ENCODE data around the gene BCAR1. TPM values are rescaled to one million over a fixed set of nuclear protein-coding genes. Genes with fewer than 3 reads are reported as not detected.
"Not testable (repeated sequence)": the region's sequence is repeated elsewhere in the genome, so short reads cannot be mapped to it uniquely, and the experiment has no call there.

The BCAR1 gene
- total RNA-seq, 1 donor from 2014 or later: 19.3 TPM

DNA sequence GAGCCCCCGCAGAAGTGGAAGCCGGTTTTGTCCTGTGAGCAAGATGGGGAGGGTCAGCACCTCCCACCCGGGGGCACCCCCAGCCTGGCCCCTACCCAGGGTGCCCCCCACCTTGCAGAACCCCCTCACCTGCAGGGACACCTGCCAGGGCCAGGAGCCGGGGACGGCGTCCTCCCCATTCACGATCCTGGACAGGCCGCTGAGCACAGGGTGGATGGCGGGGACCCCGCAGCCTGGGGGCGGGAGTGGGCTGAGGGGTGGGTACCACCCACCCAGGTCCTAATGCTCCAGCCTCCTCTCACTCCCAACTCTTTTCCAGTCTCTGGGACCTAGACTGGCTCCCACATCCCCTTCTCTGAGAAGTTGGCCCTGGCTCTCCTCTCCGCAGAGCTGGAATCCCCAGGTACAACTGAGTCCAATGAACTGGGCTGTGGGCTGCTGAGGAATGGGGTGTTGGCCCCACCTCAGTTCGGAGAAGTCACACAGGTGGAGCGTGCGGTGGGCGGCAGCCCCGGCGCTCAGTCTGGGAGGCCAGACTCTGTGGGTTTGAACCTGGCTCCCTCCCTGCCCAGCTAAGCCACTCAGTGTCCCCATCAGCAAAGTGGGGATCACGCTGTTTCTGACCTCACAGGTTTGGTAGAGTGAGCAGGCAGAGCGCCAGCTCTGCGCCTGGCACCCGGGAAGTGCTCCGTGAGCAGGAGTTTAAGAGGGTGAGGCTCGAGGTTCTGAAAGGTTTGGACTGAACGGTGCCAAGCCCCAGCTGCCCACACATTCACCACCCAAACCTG lies 45.3 kb downstream of the BCAR1 start:
- H3K4me3 ChIP-seq (ENCODE audit: low read length in 3 of 3); H3K9me3 ChIP-seq (ENCODE audit: control insufficient read depth in 3 of 3, low read length in 3 of 3); H3K36me3 ChIP-seq (ENCODE audit: control insufficient read depth in 3 of 3, insufficient read depth in 3 of 3, low read length in 3 of 3); H3K27ac ChIP-seq (ENCODE audit: low read depth, low read length); H3K9ac ChIP-seq (ENCODE audit: low read depth in 1 of 3, low read length in 3 of 3); H3K27me3 ChIP-seq (ENCODE audit: control insufficient read depth in 3 of 3, insufficient read depth in 3 of 3, low read length in 3 of 3); H3K4me1 ChIP-seq (ENCODE audit: control insufficient read depth in 3 of 3, insufficient read depth in 3 of 3, low read length in 3 of 3): not testable (repeated sequence)

DNA sequence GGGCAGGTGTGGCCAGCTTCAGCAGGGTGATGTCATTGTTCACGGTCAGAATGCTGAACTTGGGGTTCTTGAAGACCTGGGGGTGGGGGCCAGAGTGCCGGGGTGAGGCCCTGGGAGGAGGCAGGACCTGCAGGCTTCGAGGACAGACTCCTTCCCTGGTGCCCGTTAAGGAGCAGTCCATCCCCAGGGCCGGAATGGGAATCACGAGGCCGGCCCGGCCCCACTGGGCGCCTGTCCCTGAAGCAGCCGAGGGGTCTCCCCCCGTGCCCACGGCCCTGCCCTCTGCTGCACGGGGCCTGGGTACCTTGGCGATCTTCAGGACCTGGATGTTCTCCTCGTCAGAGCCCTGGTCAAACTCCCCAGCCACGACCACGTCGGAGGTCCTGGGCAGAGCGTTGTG lies 46.0 kb downstream of the BCAR1 start:
- H3K27ac ChIP-seq (ENCODE audit: low read depth, low read length); H3K4me3 ChIP-seq (ENCODE audit: low read length in 3 of 3); H3K36me3 ChIP-seq (ENCODE audit: control insufficient read depth in 3 of 3, insufficient read depth in 3 of 3, low read length in 3 of 3); H3K9ac ChIP-seq (ENCODE audit: low read depth in 1 of 3, low read length in 3 of 3); H3K9me3 ChIP-seq (ENCODE audit: control insufficient read depth in 3 of 3, low read length in 3 of 3); H3K27me3 ChIP-seq (ENCODE audit: control insufficient read depth in 3 of 3, insufficient read depth in 3 of 3, low read length in 3 of 3); H3K4me1 ChIP-seq (ENCODE audit: control insufficient read depth in 3 of 3, insufficient read depth in 3 of 3, low read length in 3 of 3): not testable (repeated sequence)

DNA sequence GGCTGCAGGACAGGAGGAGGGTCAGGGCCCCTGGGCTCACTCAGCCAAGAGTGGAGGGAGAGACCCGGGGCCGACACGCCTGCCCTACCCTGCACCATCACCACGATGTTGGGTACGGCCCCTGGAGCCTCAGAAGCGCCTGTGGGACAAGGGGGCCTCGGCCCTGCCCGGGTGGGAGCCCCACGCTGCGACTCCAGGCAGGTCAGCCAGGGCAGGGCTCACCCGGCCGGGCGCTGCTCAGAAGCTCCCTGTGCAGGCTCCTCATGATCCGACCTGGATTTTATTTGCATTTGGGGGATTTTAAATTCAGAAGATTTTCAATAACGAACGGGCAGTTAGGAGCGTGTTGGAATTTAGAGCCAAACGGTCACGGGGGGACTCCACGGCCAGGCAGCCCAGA lies 46.5 kb downstream of the BCAR1 start:
- not testable (repeated sequence) for H3K4me3 ChIP-seq (ENCODE audit: low read length in 3 of 3); H3K9ac ChIP-seq (ENCODE audit: low read depth in 1 of 3, low read length in 3 of 3); H3K27me3 ChIP-seq (ENCODE audit: control insufficient read depth in 3 of 3, insufficient read depth in 3 of 3, low read length in 3 of 3); H3K4me1 ChIP-seq (ENCODE audit: control insufficient read depth in 3 of 3, insufficient read depth in 3 of 3, low read length in 3 of 3); H3K36me3 ChIP-seq (ENCODE audit: control insufficient read depth in 3 of 3, insufficient read depth in 3 of 3, low read length in 3 of 3); H3K9me3 ChIP-seq (ENCODE audit: control insufficient read depth in 3 of 3, low read length in 3 of 3); H3K27ac ChIP-seq (ENCODE audit: low read depth, low read length)

DNA sequence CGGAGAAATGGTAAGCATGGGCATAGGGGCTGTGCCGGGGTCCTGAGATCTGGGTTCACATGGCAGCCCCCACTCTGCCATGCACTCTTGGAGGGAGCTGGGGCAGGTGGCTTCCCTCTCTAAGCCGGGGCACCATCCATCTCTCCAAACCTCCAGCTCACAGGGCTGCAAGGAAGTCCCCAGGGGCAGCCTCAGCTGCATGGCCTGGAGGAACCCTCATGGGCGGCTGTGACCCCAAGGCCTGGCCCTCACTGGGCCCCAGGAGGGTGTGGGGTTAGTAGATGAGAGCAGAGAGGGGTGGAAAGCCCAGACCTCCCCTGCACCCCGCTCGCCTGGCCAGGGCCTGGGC lies 47.0 kb downstream of the BCAR1 start:
- Histone ChIP-seq H3K9me3 (ENCODE audit: control insufficient read depth in 3 of 3, low read length in 3 of 3) (no peaks in the 10 kb centered on the region), H3K27ac (ENCODE audit: low read depth, low read length) (no peak overlapping the region), H3K4me3 (ENCODE audit: low read length in 3 of 3) (no peak overlapping the region), H3K9ac (ENCODE audit: low read depth in 1 of 3, low read length in 3 of 3) (no peak overlapping the region), H3K36me3 (ENCODE audit: control insufficient read depth in 3 of 3, insufficient read depth in 3 of 3, low read length in 3 of 3) (no peaks in the 10 kb centered on the region), H3K27me3 (ENCODE audit: control insufficient read depth in 3 of 3, insufficient read depth in 3 of 3, low read length in 3 of 3) (no peaks in the 10 kb centered on the region), H3K4me1 (ENCODE audit: control insufficient read depth in 3 of 3, insufficient read depth in 3 of 3, low read length in 3 of 3) (peaks cover 0 to 4% (median 2%) of the 10 kb centered on the region in 3 donors)

DNA sequence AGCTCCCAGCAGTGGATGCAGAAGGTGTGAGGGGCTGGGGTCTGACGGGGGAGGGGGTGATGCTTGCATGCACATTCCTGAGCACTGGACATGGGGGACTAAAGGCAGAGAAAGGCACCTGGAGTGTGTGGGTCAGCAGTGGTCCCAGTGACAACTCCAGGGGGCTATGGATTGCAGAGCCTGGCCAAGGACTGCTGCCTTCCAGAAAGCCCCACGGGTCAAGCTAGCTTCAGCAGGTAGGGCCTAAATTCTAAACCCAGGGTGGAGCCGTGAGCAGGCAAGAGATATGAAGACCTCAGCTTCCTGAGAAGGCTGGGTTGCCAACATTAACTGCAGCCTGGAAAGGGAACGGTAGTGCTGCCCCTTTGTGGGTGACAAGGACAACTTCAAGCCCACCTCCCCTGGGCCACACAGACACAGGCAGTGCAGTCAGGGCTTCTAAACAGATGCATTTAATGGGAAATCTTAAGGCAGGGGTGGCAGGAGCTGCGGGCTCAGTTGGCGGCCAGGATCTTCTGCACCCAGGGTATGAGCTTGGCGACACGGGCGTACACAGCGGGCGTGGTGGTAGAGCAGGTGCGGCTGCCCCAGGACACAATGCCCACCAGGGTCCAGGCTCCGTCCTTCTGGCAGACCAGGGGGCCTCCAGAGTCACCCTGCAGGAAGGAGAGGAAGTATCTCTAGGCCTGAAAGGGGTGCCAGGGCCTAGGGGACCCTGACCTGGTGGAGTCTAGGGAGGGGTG lies 47.6 kb downstream of the BCAR1 start:
- H3K27ac ChIP-seq (ENCODE audit: low read depth, low read length): no peak overlapping the region
- no peak overlapping the region for H3K4me3 ChIP-seq (ENCODE audit: low read length in 3 of 3)
- no peaks in the 10 kb centered on the region for H3K36me3 ChIP-seq (ENCODE audit: control insufficient read depth in 3 of 3, insufficient read depth in 3 of 3, low read length in 3 of 3)
- no peaks in the 10 kb centered on the region for H3K9me3 ChIP-seq (ENCODE audit: control insufficient read depth in 3 of 3, low read length in 3 of 3)
- H3K27me3 ChIP-seq (ENCODE audit: control insufficient read depth in 3 of 3, insufficient read depth in 3 of 3, low read length in 3 of 3): no peaks in the 10 kb centered on the region
- H3K4me1 ChIP-seq (ENCODE audit: control insufficient read depth in 3 of 3, insufficient read depth in 3 of 3, low read length in 3 of 3): peaks cover 0 to 4% (median 3%) of the 10 kb centered on the region in 3 donors
- no peak overlapping the region for H3K9ac ChIP-seq (ENCODE audit: low read depth in 1 of 3, low read length in 3 of 3)

DNA sequence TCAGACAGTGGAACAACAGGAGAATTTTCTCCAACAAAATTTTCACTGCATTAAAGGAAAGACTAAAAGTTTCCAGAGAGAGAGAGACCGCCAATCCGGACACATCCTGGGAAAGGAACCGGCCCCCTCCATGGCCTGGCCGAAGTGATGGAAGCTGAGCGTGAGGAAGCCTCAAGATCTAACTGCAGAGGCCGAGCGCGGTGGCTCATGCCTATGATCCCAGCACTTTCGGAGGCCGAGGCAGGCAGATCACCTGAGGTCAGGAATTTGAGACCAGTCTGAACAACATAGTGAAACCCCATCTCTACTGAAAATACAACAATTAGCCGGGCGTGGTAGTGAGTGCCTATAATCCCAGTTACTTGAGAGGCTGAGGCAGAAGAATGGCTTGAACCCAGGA lies 48.3 kb downstream of the BCAR1 start:
- H3K9ac ChIP-seq (ENCODE audit: low read depth in 1 of 3, low read length in 3 of 3): no peak overlapping the region
- H3K27me3 ChIP-seq (ENCODE audit: control insufficient read depth in 3 of 3, insufficient read depth in 3 of 3, low read length in 3 of 3): peaks cover 4% of the 10 kb centered on the region in 3 donors
- no peak overlapping the region for H3K4me3 ChIP-seq (ENCODE audit: low read length in 3 of 3)
- no peaks in the 10 kb centered on the region for H3K36me3 ChIP-seq (ENCODE audit: control insufficient read depth in 3 of 3, insufficient read depth in 3 of 3, low read length in 3 of 3)
- no peaks in the 10 kb centered on the region for H3K9me3 ChIP-seq (ENCODE audit: control insufficient read depth in 3 of 3, low read length in 3 of 3)
- H3K27ac ChIP-seq (ENCODE audit: low read depth, low read length): no peak overlapping the region
- peaks cover 0 to 4% (median 3%) of the 10 kb centered on the region in 3 donors for H3K4me1 ChIP-seq (ENCODE audit: control insufficient read depth in 3 of 3, insufficient read depth in 3 of 3, low read length in 3 of 3)

DNA sequence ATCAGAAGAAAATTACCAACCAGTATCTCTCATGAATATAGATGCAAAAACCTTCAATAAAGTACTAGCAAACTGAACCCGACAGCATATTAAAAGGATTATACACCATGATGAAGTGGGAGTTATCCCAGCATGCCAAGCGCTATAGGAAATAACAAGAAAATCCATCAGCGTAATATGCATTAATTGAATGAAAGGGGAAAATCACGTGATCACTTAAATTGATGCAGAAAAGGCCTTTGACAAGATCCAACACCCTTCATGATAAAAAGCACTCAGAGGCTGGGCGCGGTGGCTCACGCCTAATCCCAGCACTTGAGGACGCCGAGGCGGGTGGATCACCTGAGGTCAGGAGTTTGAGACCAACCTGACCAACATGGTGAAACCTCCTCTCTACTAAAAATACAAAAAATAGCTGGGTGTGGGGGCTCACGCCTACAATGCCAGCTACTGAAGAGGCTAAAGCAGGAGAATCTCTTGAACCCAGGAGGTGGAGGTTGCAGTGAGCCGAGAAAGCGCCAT lies 49.3 kb downstream of the BCAR1 start:
- Histone ChIP-seq H3K9ac (ENCODE audit: low read depth in 1 of 3, low read length in 3 of 3) (no peak overlapping the region), H3K27ac (ENCODE audit: low read depth, low read length) (no peak overlapping the region), H3K9me3 (ENCODE audit: control insufficient read depth in 3 of 3, low read length in 3 of 3) (no peaks in the 10 kb centered on the region), H3K4me1 (ENCODE audit: control insufficient read depth in 3 of 3, insufficient read depth in 3 of 3, low read length in 3 of 3) (peaks cover 0 to 4% (median 3%) of the 10 kb centered on the region in 3 donors), H3K27me3 (ENCODE audit: control insufficient read depth in 3 of 3, insufficient read depth in 3 of 3, low read length in 3 of 3) (peaks cover 12 to 14% (median 14%) of the 10 kb centered on the region in 3 donors), H3K4me3 (ENCODE audit: low read length in 3 of 3) (no peak overlapping the region), H3K36me3 (ENCODE audit: control insufficient read depth in 3 of 3, insufficient read depth in 3 of 3, low read length in 3 of 3) (no peaks in the 10 kb centered on the region)

DNA sequence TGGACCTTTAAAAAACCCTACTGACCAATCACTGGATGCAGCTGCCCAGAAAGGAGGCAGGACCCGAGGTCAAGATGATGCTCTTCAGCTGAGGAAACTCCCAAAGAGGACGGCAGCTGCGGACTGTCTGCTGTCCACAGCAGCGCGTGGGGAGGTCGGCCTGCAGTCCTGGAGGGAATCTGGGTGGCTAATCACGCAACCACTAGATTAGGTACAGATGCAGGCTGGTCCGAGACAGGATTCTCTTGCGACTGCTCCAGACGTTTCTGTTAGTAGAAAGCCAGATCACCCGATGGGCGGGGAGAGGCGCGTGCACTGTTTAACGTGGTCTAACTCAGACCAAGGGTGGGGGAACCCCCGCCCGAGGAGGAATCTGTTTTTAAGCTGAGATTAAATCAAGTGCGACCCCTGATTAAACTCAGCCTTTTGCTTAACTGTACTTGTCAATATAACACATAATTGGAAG lies 53.3 kb downstream of the BCAR1 start:
- peak overlapping the region in 1 of 3 donors; percentile 16 for H3K9ac ChIP-seq (ENCODE audit: low read depth in 1 of 3, low read length in 3 of 3)
- H3K4me3 ChIP-seq (ENCODE audit: low read length in 3 of 3): no peak overlapping the region
- peaks cover 21 to 28% (median 25%) of the 10 kb centered on the region in 3 donors for H3K27me3 ChIP-seq (ENCODE audit: control insufficient read depth in 3 of 3, insufficient read depth in 3 of 3, low read length in 3 of 3)
- peaks cover 0 to 4% (median 3%) of the 10 kb centered on the region in 3 donors for H3K4me1 ChIP-seq (ENCODE audit: control insufficient read depth in 3 of 3, insufficient read depth in 3 of 3, low read length in 3 of 3)
- no peaks in the 10 kb centered on the region for H3K9me3 ChIP-seq (ENCODE audit: control insufficient read depth in 3 of 3, low read length in 3 of 3)
- H3K36me3 ChIP-seq (ENCODE audit: control insufficient read depth in 3 of 3, insufficient read depth in 3 of 3, low read length in 3 of 3): no peaks in the 10 kb centered on the region
- no peak overlapping the region for H3K27ac ChIP-seq (ENCODE audit: low read depth, low read length)

DNA sequence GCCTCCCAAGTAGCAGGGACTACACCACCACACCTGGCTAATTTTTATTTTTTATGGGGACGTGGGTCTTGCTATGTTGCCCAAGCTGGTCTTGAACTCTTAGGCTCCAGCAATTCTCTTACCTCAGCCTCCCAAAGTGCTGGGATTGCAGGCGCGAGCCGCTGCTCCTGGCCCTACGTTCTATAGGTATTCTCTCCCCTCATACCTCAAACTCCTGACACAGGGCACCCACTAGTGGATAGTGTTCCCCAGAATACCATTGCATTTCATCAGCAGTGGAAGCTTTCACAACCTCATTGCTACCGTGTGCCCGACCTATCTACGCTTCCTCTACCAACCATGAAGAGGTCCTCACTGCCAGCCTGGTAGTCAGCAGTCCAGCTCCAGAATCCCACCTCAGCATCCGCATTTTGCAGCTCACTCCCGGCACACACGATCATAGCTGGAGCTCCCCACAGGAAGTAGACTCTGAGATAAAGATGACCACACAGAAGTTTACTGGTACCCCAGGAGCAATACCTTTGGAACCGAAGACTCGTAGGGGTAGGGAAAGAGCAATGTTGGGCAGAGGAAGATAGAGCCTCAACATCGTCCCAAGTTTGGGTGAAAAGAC lies 53.8 kb downstream of the BCAR1 start:
- Histone ChIP-seq H3K4me1 (ENCODE audit: control insufficient read depth in 3 of 3, insufficient read depth in 3 of 3, low read length in 3 of 3) (peaks cover 0 to 4% (median 3%) of the 10 kb centered on the region in 3 donors), H3K9me3 (ENCODE audit: control insufficient read depth in 3 of 3, low read length in 3 of 3) (no peaks in the 10 kb centered on the region), H3K36me3 (ENCODE audit: control insufficient read depth in 3 of 3, insufficient read depth in 3 of 3, low read length in 3 of 3) (no peaks in the 10 kb centered on the region), H3K27me3 (ENCODE audit: control insufficient read depth in 3 of 3, insufficient read depth in 3 of 3, low read length in 3 of 3) (peaks cover 21 to 28% (median 25%) of the 10 kb centered on the region in 3 donors), H3K4me3 (ENCODE audit: low read length in 3 of 3) (no peak overlapping the region), H3K9ac (ENCODE audit: low read depth in 1 of 3, low read length in 3 of 3) (no peak overlapping the region), H3K27ac (ENCODE audit: low read depth, low read length) (no peak overlapping the region)

DNA sequence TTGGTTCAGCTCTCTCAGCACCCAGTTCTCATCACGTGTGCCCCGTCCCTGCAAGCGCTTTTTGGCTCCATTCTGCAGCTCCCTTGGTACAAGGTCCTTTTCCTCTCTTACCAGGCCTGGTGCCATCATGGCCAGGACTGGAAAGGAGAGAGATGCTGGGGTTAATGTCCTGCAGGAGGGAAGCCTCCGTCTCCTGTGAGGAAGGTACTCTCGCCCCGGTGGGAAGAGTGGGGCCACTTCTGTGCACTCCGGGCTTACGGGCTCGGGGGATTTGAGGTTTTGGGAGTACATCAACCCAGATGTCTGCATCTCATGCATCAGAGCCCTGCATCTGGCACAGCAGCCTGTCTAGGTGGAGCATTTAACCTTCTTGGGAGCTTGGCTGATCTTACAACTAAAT lies 54.6 kb downstream of the BCAR1 start:
- H3K4me3 ChIP-seq (ENCODE audit: low read length in 3 of 3): no peak overlapping the region
- no peaks in the 10 kb centered on the region for H3K9me3 ChIP-seq (ENCODE audit: control insufficient read depth in 3 of 3, low read length in 3 of 3)
- H3K36me3 ChIP-seq (ENCODE audit: control insufficient read depth in 3 of 3, insufficient read depth in 3 of 3, low read length in 3 of 3): no peaks in the 10 kb centered on the region
- H3K27me3 ChIP-seq (ENCODE audit: control insufficient read depth in 3 of 3, insufficient read depth in 3 of 3, low read length in 3 of 3): peaks cover 21 to 28% (median 25%) of the 10 kb centered on the region in 3 donors
- no peak overlapping the region for H3K9ac ChIP-seq (ENCODE audit: low read depth in 1 of 3, low read length in 3 of 3)
- H3K4me1 ChIP-seq (ENCODE audit: control insufficient read depth in 3 of 3, insufficient read depth in 3 of 3, low read length in 3 of 3): peaks cover 0 to 4% (median 3%) of the 10 kb centered on the region in 3 donors
- no peak overlapping the region for H3K27ac ChIP-seq (ENCODE audit: low read depth, low read length)

Measured in skeletal muscle tissue (tissue), 4 donors.